ENCODE measurements around the gene HYDIN. TPM values are rescaled to one million over a fixed set of nuclear protein-coding genes. Genes with fewer than 3 reads are reported as not detected.

HYDIN gene
- total and polyA plus RNA-seq, 9 of the 15 experiments (the other 6 are each of a cell fraction or from before 2014, with no cell fraction given): 0.08 to 0.43 (median 0.14) TPM; not detected in 1

GRCh38 chr16:70770626-70771552, 459.6 kb downstream of the HYDIN start:
- in situ Hi-C loops (cut with MboI): no loop called here
- TF ChIP-seq CC2D1A (IDR thresholded peaks at IDR 0.05) (peak; percentile 52; the same call in 1 of the 2 replicates), VEZF1 (CRISPR knock-in tag; IDR thresholded peaks at IDR 0.05) (peak; percentile 38; the same call in 1 of the 2 replicates), SMC3 (conservative IDR thresholded peaks at IDR 0.05; ENCODE audit: insufficient read depth, low read depth, low read length) (peak; percentile 86), SMARCA4 (IDR thresholded peaks at IDR 0.05) (0 out of 2 replicates have a peak, but pooled peaks have one; percentile 26), RB1 (IDR thresholded peaks at IDR 0.05; ENCODE audit: low read depth) (peak; percentile 71), PTRF (tag; IDR thresholded peaks at IDR 0.05) (no peak), SPI1 (IDR thresholded peaks at IDR 0.05; ENCODE audit: borderline replicate concordance, low read depth, low read length) (peak; percentile 71; the same call in 1 of the 2 replicates), CTCF (IDR thresholded peaks at IDR 0.05 in 2 of 3, conservative IDR thresholded peaks at IDR 0.05 in 1 of 3; ENCODE audit: insufficient read depth in 2 of 3, low read depth in 1 of 3, low read length in 3 of 3) (peak; percentile 87 to 96 (median 95)), LEF1 (IDR thresholded peaks at IDR 0.05) (peak; percentile 95), XRCC5 (IDR thresholded peaks at IDR 0.05; ENCODE audit: low read depth, low read length) (peak; percentile 56; the same call in 1 of the 2 replicates), TEAD2 (tag; IDR thresholded peaks at IDR 0.05) (no peak), EP300 (IDR thresholded peaks at IDR 0.05; ENCODE audit: low read length) (peak; percentile 81), HNRNPUL1 (IDR thresholded peaks at IDR 0.05; ENCODE audit: low read length) (no peak), RCOR1 (IDR thresholded peaks at IDR 0.05; ENCODE audit: borderline replicate concordance in 1 of 2, low read depth in 2 of 2, low read length in 2 of 2) (peak in 1 of 2 experiments; percentile 65; a peak in 2 of 4 replicates), MAZ (CRISPR knock-in tag; conservative IDR thresholded peaks at IDR 0.05 in 1 of 2, IDR thresholded peaks at IDR 0.05 in 1 of 2) (peak in 1 of 2 experiments; percentile 55; a peak in 1 of 4 replicates), TBP (optimal IDR thresholded peaks at IDR 0.05; ENCODE audit: low read depth, low read length) (no peak), MAFK (IDR thresholded peaks at IDR 0.05; ENCODE audit: low read length) (0 out of 2 replicates have a peak, but pooled peaks have one; percentile 20)

More at GRCh38 chr16:70770626-70771552, 459.6 kb downstream of the HYDIN start:
- Histone ChIP-seq H3K9ac (ENCODE audit: insufficient read depth in 1 of 2, low read depth in 2 of 2, low read length in 2 of 2) (no peak overlapping the region), H3K36me3 (ENCODE audit: control insufficient read depth, insufficient read depth, low read length) (peaks cover 51% of the 10 kb centered on the region; the same call in 2 of the 3 replicates), H3K4me3 (no peak overlapping the region), H3K4me2 (ENCODE audit: insufficient read depth, low read length) (no peak overlapping the region), H3K79me2 (ENCODE audit: control insufficient read depth, insufficient read depth, low read length) (no peaks in the 10 kb centered on the region), H4K20me1 (replicated peaks; ENCODE audit: control insufficient read depth, insufficient read depth, low read length) (no peaks in the 10 kb centered on the region; the same call in 1 of the 2 replicates), H3K27me3 (ENCODE audit: control insufficient read depth in 2 of 2, insufficient read depth in 2 of 2, low read length in 2 of 2) (no peaks in the 10 kb centered on the region), H3K27ac (ENCODE audit: extremely low read depth, low read depth, low read length) (no peak overlapping the region), H3K9me1 (ENCODE audit: control insufficient read depth, insufficient read depth, low read length) (no peaks in the 10 kb centered on the region), H3K4me1 (replicated peaks in 1 of 2; ENCODE audit: control insufficient read depth in 2 of 2, insufficient read depth in 2 of 2, low read length in 2 of 2) (peaks cover 0 to 2% of the 10 kb centered on the region in 2 experiments; a peak in 3 of 5 replicates), H2AFZ (ENCODE audit: low read depth, low read length) (no peak overlapping the region), H3K9me3 (replicated peaks; ENCODE audit: control insufficient read depth, insufficient read depth, low read depth, low read length) (no peaks in the 10 kb centered on the region)
- FAIRE-seq: peak; percentile 98
- ATAC-seq: peak; percentile 96
- peak; percentile 81 to 84 (median 81) for DNase-seq (ENCODE audit: extremely low read depth in 1 of 4, low spot score in 3 of 4)
- POLR2A ChIA-PET: interaction anchor here (0.8 to 1.3 kb wide), 4 partner anchors 11 to 82 kb away, joined by 3 read pairs; no protein-coding TSS in a partner anchor
- 48% methylated on average over 15 of the region's 15 CpGs for WGBS (ENCODE audit: insufficient coverage, low coverage, missing lambda C conversion rate)
- CTCF ChIA-PET (ENCODE audit: low intra/inter-chr PET ratio): interaction anchor here (0.6 to 1.0 kb wide), 5 partner anchors 90 to 375 kb away, joined by 3 to 9 read pairs (median 4); no protein-coding TSS in a partner anchor
- BruUV-seq (replicated peaks): no TSS peak
- intact Hi-C loops (cut with micrococcal nuclease): loop anchor here (2.0 to 10.0 kb wide), 3 partner anchors 84 to 396 kb away; partner anchors contain the start of gene MTSS2
